ENCODE measurements around the gene TMEM179B. TPM values are rescaled to one million over a fixed set of nuclear protein-coding genes. Genes with fewer than 3 reads are reported as not detected.
"Not testable (repeated sequence)": the region's sequence is repeated elsewhere in the genome, so short reads cannot be mapped to it uniquely, and the experiment has no call there.

The TMEM179B gene
- total and polyA plus RNA-seq, 2 of the 4 experiments (the other 2 are of a cell fraction), result 29.4 to 67.1 TPM

GRCh38 chr11:62757846-62758788 is 29.1 kb upstream of the TMEM179B start:
- Histone ChIP-seq H3K4me2 (ENCODE audit: low read depth, low read length) (no peak overlapping the region), H3K23ac (ENCODE audit: low read depth, low read length) (no peak overlapping the region), H2AFZ (replicated peaks; ENCODE audit: low read length, poor library complexity) (peak overlapping the region; percentile 53), H4K5ac (ENCODE audit: low read depth, low read length) (no peak overlapping the region), H4K20me1 (ENCODE audit: insufficient read depth, low read length) (no peaks in the 10 kb centered on the region), H2BK5ac (ENCODE audit: low read depth, low read length, poor library complexity, severe bottlenecking) (no peak overlapping the region), H3K27ac (ENCODE audit: insufficient read depth, low read length) (no peak overlapping the region), H2AK5ac (ENCODE audit: low read depth, low read length) (no peak overlapping the region), H2AK9ac (replicated peaks; ENCODE audit: low read depth, low read length, poor library complexity) (no peak overlapping the region), H3K9me1 (ENCODE audit: insufficient read depth, low read length) (peaks cover 4% of the 10 kb centered on the region; the same call in 1 of the 2 replicates), H3K79me1 (ENCODE audit: low read depth in 1 of 2, low read length in 2 of 2) (peaks cover 20 to 25% of the 10 kb centered on the region in 2 experiments), H2BK120ac (ENCODE audit: low read depth, low read length) (no peak overlapping the region), H3K4me1 (ENCODE audit: control insufficient read depth, insufficient read depth, low read length) (peaks cover 4% of the 10 kb centered on the region), H4K91ac (ENCODE audit: insufficient read depth, low read depth, low read length) (no peak overlapping the region), H3K4ac (ENCODE audit: low read depth, low read length) (no peak overlapping the region), H3K27me3 (ENCODE audit: control insufficient read depth, insufficient read depth, low read length) (no peaks in the 10 kb centered on the region), H4K8ac (ENCODE audit: low read depth in 2 of 2, low read length in 2 of 2) (no peak overlapping the region), H3K56ac (ENCODE audit: extremely low read depth, insufficient read depth, low read length) (no peak overlapping the region), H3K14ac (replicated peaks; ENCODE audit: low read depth, low read length) (no peak overlapping the region), H3K4me3 (ENCODE audit: insufficient read depth, low read depth, low read length) (no peak overlapping the region), H3K36me3 (ENCODE audit: control insufficient read depth, insufficient read depth, low read length) (peaks cover 4% of the 10 kb centered on the region; the same call in 1 of the 2 replicates), H2BK20ac (ENCODE audit: low read depth, low read length) (no peak overlapping the region), H3K18ac (ENCODE audit: low read depth, low read length) (no peak overlapping the region), H3K9ac (ENCODE audit: low read depth, low read length) (no peak overlapping the region), H3K9me3 (ENCODE audit: control insufficient read depth, insufficient read depth, low read length) (no peaks in the 10 kb centered on the region), H2BK15ac (ENCODE audit: low read depth, low read length) (no peak overlapping the region)
- in situ Hi-C loops (cut with MboI; ENCODE audit: low sequenced_read_pairs), result no loop called here
- ATAC-seq (ENCODE audit: low read depth) (no peak), DNase-seq (no peak)
- WGBS, 2 experiments (ENCODE audit: extremely low coverage in 2 of 2, insufficient read length in 1 of 2), result 80% methylated on average over 1 of the region's 9 CpGs; no CpG with 5 or more reads in 1 of the 2 experiments
- no TSS peak for BruUV-seq (replicated peaks)
- TF ChIP-seq RFX5 (IDR thresholded peaks at IDR 0.05; ENCODE audit: low read depth, low read length) (no peak), FOS (IDR thresholded peaks at IDR 0.05; ENCODE audit: low read depth, low read length) (no peak), CHD1 (IDR thresholded peaks at IDR 0.05; ENCODE audit: low read depth, low read length) (no peak), CEBPB (IDR thresholded peaks at IDR 0.05; ENCODE audit: low read depth, low read length) (peak; percentile 57), RCOR1 (IDR thresholded peaks at IDR 0.05; ENCODE audit: insufficient replicate concordance, low read length) (no peak), MAZ (IDR thresholded peaks at IDR 0.05; ENCODE audit: borderline replicate concordance, low read depth, low read length) (no peak)
- intact Hi-C loops (cut with micrococcal nuclease), result no loop called here
- CTCF ChIA-PET, result no interaction called here
- dilution Hi-C loops (cut with HindIII; ENCODE audit: low sequenced_read_pairs, unreplicated experiment), result no loop called here
- POLR2A ChIA-PET (ENCODE audit: unreplicated experiment), result no interaction called here

GRCh38 chr11:62760867-62761227 is 26.4 kb upstream of the TMEM179B start:
- CTCF ChIA-PET, result interaction anchor here (0.7 to 1.0 kb wide), 2 partner anchors 8 to 87 kb away, joined by 3 to 5 read pairs; no protein-coding TSS in a partner anchor
- WGBS, 2 experiments (ENCODE audit: extremely low coverage in 2 of 2, insufficient read length in 1 of 2), result no CpG with 5 or more reads among the region's 9 CpGs
- H2BK5ac ChIP-seq (ENCODE audit: low read depth, low read length, poor library complexity, severe bottlenecking); BruUV-seq (replicated peaks); H3K9ac ChIP-seq (ENCODE audit: low read depth, low read length); H4K20me1 ChIP-seq (ENCODE audit: insufficient read depth, low read length); H3K9me3 ChIP-seq (ENCODE audit: control insufficient read depth, insufficient read depth, low read length); H3K14ac ChIP-seq (replicated peaks; ENCODE audit: low read depth, low read length); H3K56ac ChIP-seq (ENCODE audit: extremely low read depth, insufficient read depth, low read length); H2BK20ac ChIP-seq (ENCODE audit: low read depth, low read length); H3K4me3 ChIP-seq (ENCODE audit: insufficient read depth, low read depth, low read length); H3K27me3 ChIP-seq (ENCODE audit: control insufficient read depth, insufficient read depth, low read length); ATAC-seq (ENCODE audit: low read depth); dilution Hi-C loops (cut with HindIII; ENCODE audit: low sequenced_read_pairs, unreplicated experiment); H2BK120ac ChIP-seq (ENCODE audit: low read depth, low read length); H2BK15ac ChIP-seq (ENCODE audit: low read depth, low read length); H3K23ac ChIP-seq (ENCODE audit: low read depth, low read length); in situ Hi-C loops (cut with MboI; ENCODE audit: low sequenced_read_pairs); DNase-seq; H4K91ac ChIP-seq (ENCODE audit: insufficient read depth, low read depth, low read length); H2AK9ac ChIP-seq (replicated peaks; ENCODE audit: low read depth, low read length, poor library complexity); H3K4me1 ChIP-seq (ENCODE audit: control insufficient read depth, insufficient read depth, low read length); H4K8ac ChIP-seq (ENCODE audit: low read depth in 2 of 2, low read length in 2 of 2); H3K36me3 ChIP-seq (ENCODE audit: control insufficient read depth, insufficient read depth, low read length); H3K27ac ChIP-seq (ENCODE audit: insufficient read depth, low read length); H3K9me1 ChIP-seq (ENCODE audit: insufficient read depth, low read length); H3K4ac ChIP-seq (ENCODE audit: low read depth, low read length); H4K5ac ChIP-seq (ENCODE audit: low read depth, low read length); H3K18ac ChIP-seq (ENCODE audit: low read depth, low read length): not testable (repeated sequence)
- peaks cover 19 to 26% of the 10 kb centered on the region in 2 experiments for H3K79me1 ChIP-seq (ENCODE audit: low read depth in 1 of 2, low read length in 2 of 2)
- POLR2A ChIA-PET (ENCODE audit: unreplicated experiment), result interaction anchor here (1.0 kb wide), 1 partner anchor 11 kb away, joined by 5 read pairs; the partner anchor contains the start of gene TAF6L
- H2AFZ ChIP-seq (replicated peaks; ENCODE audit: low read length, poor library complexity), result peak overlapping the region; percentile 81
- peak overlapping the region; percentile 44; the same call in 1 of the 2 replicates for H2AK5ac ChIP-seq (ENCODE audit: low read depth, low read length)
- 0 out of 2 replicates have a peak overlapping the region, but pooled peaks have one; percentile 28 for H3K4me2 ChIP-seq (ENCODE audit: low read depth, low read length)
- intact Hi-C loops (cut with micrococcal nuclease), result loop anchor here (5.0 kb wide), 1 partner anchor 34 kb away; the partner anchor contains the start of genes HNRNPUL2 and TTC9C

Data from IMR-90 (cell line).